Loucy (cell line): ENCODE data around the gene IDUA.

ENCODE experiments used
- H2AFZ ChIP-seq: fragments of 200-600 bp; sonication (generic); 2 replicates; pipeline ENCODE4 v1.6.0; 2016; ENCODE audit warnings: antibody characterized with exemption, mild to moderate bottlenecking, low read length, moderate library complexity
- H3F3A ChIP-seq: fragments of 200-600 bp; 2 replicates; pipeline ENCODE4 v1.6.0; 2016; ENCODE audit warnings: antibody characterized with exemption, low read depth, mild to moderate bottlenecking
- H3K27me3 ChIP-seq: fragments of 200-600 bp; sonication (generic); 2 replicates; pipeline ENCODE4 v1.6.1; 2014; ENCODE audit warnings: low read length, mild to moderate bottlenecking; ENCODE audit not compliant: insufficient read depth, poor library complexity, severe bottlenecking
- H3K36me3 ChIP-seq: fragments of 200-600 bp; sonication (generic); 2 replicates; pipeline ENCODE4 v1.6.1; 2016; ENCODE audit warnings: low read length; ENCODE audit not compliant: insufficient read depth
- H3K4me1 ChIP-seq: fragments of 200-600 bp; sonication (generic); 2 replicates; pipeline ENCODE4 v1.5.1; 2014; ENCODE audit warnings: low read length, mild to moderate bottlenecking; ENCODE audit not compliant: insufficient read depth, poor library complexity, severe bottlenecking
- H3K4me2 ChIP-seq: fragments of 200-600 bp; sonication (generic); 2 replicates; pipeline ENCODE4 v1.6.0; 2014; ENCODE audit warnings: antibody characterized with exemption, low read length, low read depth, mild to moderate bottlenecking; ENCODE audit not compliant: poor library complexity, severe bottlenecking
- H3K4me3 ChIP-seq: fragments of 200-600 bp; sonication (generic); 2 replicates; pipeline ENCODE4 v1.5.1; 2014; ENCODE audit warnings: low read length, mild to moderate bottlenecking, mixed read lengths; ENCODE audit not compliant: poor library complexity, severe bottlenecking
- H3K79me2 ChIP-seq: fragments of 200-600 bp; sonication (generic); 2 replicates; pipeline ENCODE4 v1.6.1; 2014; ENCODE audit warnings: low read length; ENCODE audit not compliant: insufficient read depth
- H3K9ac ChIP-seq: fragments of 200-600 bp; sonication (generic); 2 replicates; pipeline ENCODE4 v1.6.0; 2014; ENCODE audit warnings: mild to moderate bottlenecking, low read depth, low read length, moderate library complexity; ENCODE audit not compliant: poor library complexity, severe bottlenecking
- H3K9me2 ChIP-seq: fragments of 200-600 bp; sonication (generic); replicated peaks from 2 replicates; pipeline ENCODE4 v1.6.1; 2016; ENCODE audit warnings: low read depth, low read length, mixed read lengths
- H3K9me3 ChIP-seq: fragments of 200-600 bp; sonication (generic); 2 replicates; pipeline ENCODE4 v1.6.1; 2014; ENCODE audit warnings: mild to moderate bottlenecking, antibody characterized with exemption, low read length, low read depth; ENCODE audit not compliant: insufficient read depth
- H4K20me1 ChIP-seq: fragments of 200-600 bp; sonication (generic); 2 replicates; pipeline ENCODE4 v1.6.0; 2014; ENCODE audit warnings: antibody characterized with exemption, low read length, mild to moderate bottlenecking; ENCODE audit not compliant: insufficient read depth, poor library complexity, severe bottlenecking
- CTCF ChIP-seq: fragments of 200-600 bp; sonication (generic); conservative IDR thresholded peaks from 2 replicates; pipeline ENCODE4 v1.5.1; 2014; ENCODE audit warnings: mild to moderate bottlenecking, antibody characterized with exemption, low read length
- EZH2phosphoT487 ChIP-seq: fragments of 200-600 bp; IDR thresholded peaks from 2 replicates; pipeline ENCODE4 v1.6.1; 2018; ENCODE audit warnings: antibody characterized with exemption, mild to moderate bottlenecking, moderate library complexity, borderline replicate concordance

The IDUA gene

GRCh38 chr4:970854-971520, 15.9 kb upstream of the IDUA start:
- H3K27me3 ChIP-seq, result no peaks in the 10 kb centered on the region
- peak overlapping the region; percentile 28 for H3K4me2 ChIP-seq
- no peaks in the 10 kb centered on the region for H3K36me3 ChIP-seq
- H3F3A ChIP-seq, result no peaks in the 10 kb centered on the region
- H3K9me2 ChIP-seq, result no peaks in the 10 kb centered on the region
- no peaks in the 10 kb centered on the region for H3K9me3 ChIP-seq
- H4K20me1 ChIP-seq, result no peaks in the 10 kb centered on the region
- H2AFZ ChIP-seq, result no peak overlapping the region
- no peak overlapping the region for H3K9ac ChIP-seq
- H3K4me1 ChIP-seq, result peaks cover 25% of the 10 kb centered on the region
- H3K4me3 ChIP-seq, result peak overlapping the region; percentile 7
- TF ChIP-seq CTCF (no peak), EZH2phosphoT487 (no peak)
- peaks cover 11% of the 10 kb centered on the region; the same call in 1 of the 2 replicates for H3K79me2 ChIP-seq

- Histone ChIP-seq H3K36me3 (no peaks in the 10 kb centered on the region), H3K9me3 (no peaks in the 10 kb centered on the region), H3K9ac (peak overlapping the region; percentile 68), H3K79me2 (peaks cover 11% of the 10 kb centered on the region; the same call in 1 of the 2 replicates), H3K4me1 (peaks cover 29% of the 10 kb centered on the region), H3K4me3 (peak overlapping the region; percentile 82), H3K27me3 (no peaks in the 10 kb centered on the region), H3K4me2 (peak overlapping the region; percentile 87), H3K9me2 (no peaks in the 10 kb centered on the region), H2AFZ (no peak overlapping the region), H3F3A (no peaks in the 10 kb centered on the region), H4K20me1 (no peaks in the 10 kb centered on the region)
- TF ChIP-seq CTCF, result no peak
- no peak for TF ChIP-seq EZH2phosphoT487
Measured at GRCh38 chr4:971666-972500, 15.0 kb upstream of the IDUA start.

- Histone ChIP-seq H3K4me2 (peak overlapping the region; percentile 87), H4K20me1 (no peaks in the 10 kb centered on the region), H3K9me3 (no peaks in the 10 kb centered on the region), H3K4me3 (peak overlapping the region; percentile 82), H3K9ac (peak overlapping the region; percentile 68), H3F3A (no peaks in the 10 kb centered on the region), H3K4me1 (peaks cover 32% of the 10 kb centered on the region), H3K9me2 (no peaks in the 10 kb centered on the region), H2AFZ (peak overlapping the region; percentile 87; the same call in 1 of the 2 replicates), H3K36me3 (no peaks in the 10 kb centered on the region), H3K27me3 (no peaks in the 10 kb centered on the region), H3K79me2 (peaks cover 11% of the 10 kb centered on the region; the same call in 1 of the 2 replicates)
- TF ChIP-seq CTCF (no peak), EZH2phosphoT487 (no peak)
Measured at GRCh38 chr4:972651-973424, 14.0 kb upstream of the IDUA start.
